ELF-1 (cell line): ENCODE results near the gene SMURF1.
"Not testable (repeated sequence)": the region's sequence is repeated elsewhere in the genome, so short reads cannot be mapped to it uniquely, and the experiment has no call there.

Source experiments
- DNase-seq: peaks from one replicate; pipeline ENCODE4 v3.0.0-alpha.2; 2016; ENCODE audit warnings: low read depth, low spot score

The SMURF1 gene

GRCh38 chr7:99143853-99144672 lies at the start of gene SMURF1:
Gene SMURF1, minus strand, starts transcription at chr7:99144108. Its CDS starts 328 bp downstream, at chr7:99143780.
- peak; percentile 65 for DNase-seq

- no peak for DNase-seq
These were observed 48.1 kb upstream of the SMURF1 start for GRCh38 chr7:99191869-99192596.

GRCh38 chr7:99190359-99191009 lies 46.6 kb upstream of the SMURF1 start:
- DNase-seq: no peak

- DNase-seq: no peak
These were observed 45.3 kb upstream of the SMURF1 start for GRCh38 chr7:99189222-99189621.

GRCh38 chr7:99188221-99188620 lies 44.3 kb upstream of the SMURF1 start:
- no peak for DNase-seq

GRCh38 chr7:99184532-99185218 lies 40.8 kb upstream of the SMURF1 start:
- peak; percentile 29 for DNase-seq

- DNase-seq: no peak
These were observed 36.3 kb upstream of the SMURF1 start for GRCh38 chr7:99180067-99180650.

- DNase-seq: no peak
These were observed 33.3 kb upstream of the SMURF1 start for GRCh38 chr7:99177165-99177564.

GRCh38 chr7:99173787-99174186 lies 29.9 kb upstream of the SMURF1 start:
- DNase-seq: no peak

- no peak for DNase-seq
These were observed 27.8 kb upstream of the SMURF1 start for GRCh38 chr7:99171731-99172130.

- DNase-seq: no peak
These were observed 26.8 kb upstream of the SMURF1 start for GRCh38 chr7:99170730-99171074.

- no peak for DNase-seq
These were observed 26.3 kb upstream of the SMURF1 start for GRCh38 chr7:99170065-99170729.

- no peak for DNase-seq
These were observed 23.2 kb upstream of the SMURF1 start for GRCh38 chr7:99167072-99167471.

GRCh38 chr7:99165816-99166215 lies 21.9 kb upstream of the SMURF1 start:
- no peak for DNase-seq

GRCh38 chr7:99163669-99164068 lies 19.8 kb upstream of the SMURF1 start:
- not testable (repeated sequence) for DNase-seq

- DNase-seq: no peak
These were observed 12.7 kb upstream of the SMURF1 start for GRCh38 chr7:99156649-99157048.

GRCh38 chr7:99155211-99155610 lies 11.3 kb upstream of the SMURF1 start:
- DNase-seq: no peak

- DNase-seq: no peak
These were observed 3.1 kb upstream of the SMURF1 start for GRCh38 chr7:99146979-99147378.

GRCh38 chr7:99143521-99143852 lies 421 bp downstream of the SMURF1 start:
- no peak for DNase-seq

- DNase-seq: peak; percentile 92
These were observed 984 bp downstream of the SMURF1 start for GRCh38 chr7:99142727-99143520.
